Measurements from ENCODE around the gene XRCC3. TPM values are rescaled to one million over a fixed set of nuclear protein-coding genes. Genes with fewer than 3 reads are reported as not detected.

XRCC3 gene
- total and polyA plus RNA-seq, 12 donors: 1.3 to 10.2 (median 5.0) TPM

DNA sequence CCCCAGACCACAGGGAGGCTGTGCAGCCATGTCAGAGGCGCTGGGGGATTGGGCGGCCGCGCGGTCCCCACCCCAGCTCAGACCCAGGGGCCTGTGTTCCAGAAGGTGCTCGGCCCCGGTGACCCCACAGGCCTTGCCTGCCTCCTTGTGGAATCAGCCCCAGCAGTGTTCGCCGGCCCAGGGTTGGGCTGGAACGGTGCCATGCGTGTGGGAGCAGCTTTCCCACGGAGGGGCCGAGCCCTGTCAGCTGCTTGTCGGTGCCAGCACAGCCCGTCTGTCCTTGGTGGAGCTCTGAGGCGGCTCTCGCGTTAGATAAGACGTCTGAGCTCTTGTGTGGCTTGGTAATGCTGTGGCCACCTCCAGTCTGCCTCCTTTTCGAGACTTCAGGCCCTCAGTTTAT, 8.9 kb upstream of the XRCC3 start:
- DNase-seq: peak; percentile 78 to 96 (median 91)

DNA sequence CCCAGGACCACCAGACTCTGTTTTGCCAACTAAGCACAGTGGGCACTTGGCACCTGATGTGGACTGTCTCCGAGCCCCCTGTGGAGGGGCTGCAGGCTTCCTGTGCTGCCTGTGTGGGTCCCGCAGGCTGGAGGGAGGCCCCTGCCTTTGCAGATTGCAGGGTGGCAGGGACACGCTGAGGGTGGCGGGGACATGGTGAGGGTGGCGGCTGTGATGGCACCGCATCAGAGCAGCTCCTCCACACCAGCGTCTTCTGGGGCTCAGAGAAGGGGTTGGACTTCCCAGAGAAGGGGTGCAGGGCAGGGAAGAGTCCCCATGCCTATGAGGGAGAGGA, 8.5 kb upstream of the XRCC3 start:
- H3K9me3 ChIP-seq (replicated peaks in 1 of 3): no peaks in the 10 kb centered on the region
- WGBS, 4 donors: 90 to 94% (median 92%) methylated on average over 7 of the region's 7 CpGs; no CpG with 5 or more reads in 1 of the 4 donors
- H3K4me3 ChIP-seq: no peak overlapping the region
- H3K27ac ChIP-seq: peak overlapping the region in 2 of 5 donors; percentile 50 to 63
- TF ChIP-seq, protein P1, sequence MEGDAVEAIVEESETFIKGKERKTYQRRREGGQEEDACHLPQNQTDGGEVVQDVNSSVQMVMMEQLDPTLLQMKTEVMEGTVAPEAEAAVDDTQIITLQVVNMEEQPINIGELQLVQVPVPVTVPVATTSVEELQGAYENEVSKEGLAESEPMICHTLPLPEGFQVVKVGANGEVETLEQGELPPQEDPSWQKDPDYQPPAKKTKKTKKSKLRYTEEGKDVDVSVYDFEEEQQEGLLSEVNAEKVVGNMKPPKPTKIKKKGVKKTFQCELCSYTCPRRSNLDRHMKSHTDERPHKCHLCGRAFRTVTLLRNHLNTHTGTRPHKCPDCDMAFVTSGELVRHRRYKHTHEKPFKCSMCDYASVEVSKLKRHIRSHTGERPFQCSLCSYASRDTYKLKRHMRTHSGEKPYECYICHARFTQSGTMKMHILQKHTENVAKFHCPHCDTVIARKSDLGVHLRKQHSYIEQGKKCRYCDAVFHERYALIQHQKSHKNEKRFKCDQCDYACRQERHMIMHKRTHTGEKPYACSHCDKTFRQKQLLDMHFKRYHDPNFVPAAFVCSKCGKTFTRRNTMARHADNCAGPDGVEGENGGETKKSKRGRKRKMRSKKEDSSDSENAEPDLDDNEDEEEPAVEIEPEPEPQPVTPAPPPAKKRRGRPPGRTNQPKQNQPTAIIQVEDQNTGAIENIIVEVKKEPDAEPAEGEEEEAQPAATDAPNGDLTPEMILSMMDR (IDR thresholded peaks at IDR 0.05): no peak
- no peak for TF ChIP-seq POLR2A (IDR thresholded peaks at IDR 0.05)
- peaks cover 13 to 25% of the 10 kb centered on the region in 2 donors for H3K4me1 ChIP-seq (replicated peaks in 1 of 2)
- no peak for DNase-seq
- H3K27me3 ChIP-seq: no peaks in the 10 kb centered on the region
- intact Hi-C loops (cut with DNase I): no loop called here
- H3K36me3 ChIP-seq (replicated peaks in 1 of 2): peaks cover 0 to 12% of the 10 kb centered on the region in 2 donors

More for the DNA sequence above, 8.9 kb upstream of the XRCC3 start:
- Histone ChIP-seq H3K27me3 (no peaks in the 10 kb centered on the region), H3K9me3 (replicated peaks in 1 of 3) (no peaks in the 10 kb centered on the region), H3K27ac (peak overlapping the region in 3 of 5 donors; percentile 8 to 63 (median 50)), H3K4me1 (replicated peaks in 1 of 2) (peaks cover 13 to 25% of the 10 kb centered on the region in 2 donors), H3K4me3 (no peak overlapping the region), H3K36me3 (replicated peaks in 1 of 2) (peaks cover 0 to 16% of the 10 kb centered on the region in 2 donors)
- WGBS, 4 donors: 10 to 44% (median 29%) methylated on average over 11 to 20 of the region's 20 CpGs; no CpG with 5 or more reads in 1 of the 4 donors
- TF ChIP-seq POLR2A (IDR thresholded peaks at IDR 0.05): no peak
- TF ChIP-seq, protein P1 (IDR thresholded peaks at IDR 0.05): peak in 1 of 6 experiments; percentile 13
- intact Hi-C loops (cut with DNase I): no loop called here

DNA sequence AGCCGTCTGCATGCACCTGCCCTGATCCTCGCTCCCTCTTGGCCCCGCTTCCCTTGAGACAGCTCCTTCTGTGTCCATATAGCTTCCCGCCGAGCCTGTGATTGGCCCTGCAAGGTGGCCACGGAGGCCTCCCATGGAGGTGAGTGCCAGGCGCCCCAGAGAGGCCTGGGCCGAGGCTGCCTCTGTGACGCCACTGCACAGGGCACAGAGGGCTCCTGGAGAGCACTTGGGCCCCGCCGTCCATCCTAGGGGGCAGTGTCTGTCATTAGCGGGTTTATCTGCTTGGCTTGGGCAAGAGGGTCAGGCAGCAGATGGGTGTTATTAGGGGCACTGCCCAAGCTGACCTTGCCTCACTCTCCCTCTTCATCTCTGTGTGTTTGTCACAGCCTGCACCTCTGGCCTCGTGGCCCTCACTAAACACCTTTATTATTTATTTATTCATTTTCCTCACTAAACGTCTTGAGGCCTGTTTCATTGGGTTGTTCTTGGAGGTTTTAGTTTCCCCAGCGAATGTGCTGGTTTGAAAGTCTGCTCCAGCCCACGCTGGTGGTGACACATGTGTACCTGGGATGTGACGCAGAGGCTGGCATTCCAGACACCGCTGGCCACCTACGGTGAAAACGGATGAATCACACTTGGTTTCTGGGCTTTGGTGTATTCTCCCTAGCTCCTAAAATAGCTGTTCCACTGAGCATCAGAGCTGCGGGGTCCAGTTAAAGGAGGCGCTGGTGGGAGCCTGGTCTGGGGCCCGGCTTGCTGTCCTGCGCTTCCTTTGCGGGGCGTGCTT, 6.3 kb upstream of the XRCC3 start:
- peaks cover 13 to 33% of the 10 kb centered on the region in 2 donors for H3K4me1 ChIP-seq (replicated peaks in 1 of 2)
- TF ChIP-seq, protein P1 (IDR thresholded peaks at IDR 0.05): no peak
- no peak for TF ChIP-seq POLR2A (IDR thresholded peaks at IDR 0.05)
- no peaks in the 10 kb centered on the region for H3K27me3 ChIP-seq
- WGBS, 4 donors: 86 to 92% (median 90%) methylated on average over 18 to 26 of the region's 26 CpGs
- no peaks in the 10 kb centered on the region for H3K36me3 ChIP-seq (replicated peaks in 1 of 2)
- no peak for DNase-seq
- no peaks in the 10 kb centered on the region for H3K9me3 ChIP-seq (replicated peaks in 1 of 3)
- H3K4me3 ChIP-seq: no peak overlapping the region
- intact Hi-C loops (cut with DNase I): no loop called here
- H3K27ac ChIP-seq: no peak overlapping the region

DNA sequence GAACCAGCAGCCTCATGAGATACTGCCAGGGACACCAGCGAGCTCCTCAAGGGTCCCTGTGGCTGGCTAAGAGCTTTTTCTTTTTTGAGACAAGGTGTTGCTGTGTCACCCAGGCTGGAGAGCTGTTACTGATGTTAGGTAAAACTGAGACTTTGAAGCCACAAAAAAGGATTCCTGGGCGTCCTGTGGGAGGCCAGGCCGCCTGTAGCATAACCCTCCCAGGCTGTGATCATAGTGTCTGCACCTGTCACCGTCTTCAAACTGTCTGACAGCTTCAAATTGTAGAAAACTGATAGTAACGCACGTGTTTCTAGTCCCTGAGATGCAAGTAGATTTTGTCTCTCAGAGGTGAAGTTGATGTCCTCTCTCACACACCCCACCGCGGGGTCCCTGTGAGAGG, 4.5 kb upstream of the XRCC3 start:
- Histone ChIP-seq H3K4me3 (no peak overlapping the region), H3K4me1 (replicated peaks in 1 of 2) (peaks cover 9 to 28% of the 10 kb centered on the region in 2 donors), H3K36me3 (replicated peaks in 1 of 2) (no peaks in the 10 kb centered on the region), H3K9me3 (replicated peaks in 1 of 3) (no peaks in the 10 kb centered on the region), H3K27me3 (no peaks in the 10 kb centered on the region), H3K27ac (no peak overlapping the region)
- no peak for TF ChIP-seq POLR2A (IDR thresholded peaks at IDR 0.05)
- TF ChIP-seq, protein P1 (IDR thresholded peaks at IDR 0.05): no peak
- WGBS, 4 donors: 93 to 99% (median 95%) methylated on average over 7 to 8 of the region's 8 CpGs
- intact Hi-C loops (cut with DNase I): no loop called here
- DNase-seq: no peak
